NCI-H1694 (cell line): ENCODE results near the gene CASP7.

ENCODE experiments used
- DNase-seq: peaks from one replicate; lab custom pipeline; 2025; lab: John Stamatoyannopoulos, UW

Gene CASP7

GRCh38 chr10:113666682-113667252 lies 12.9 kb upstream of the CASP7 start:
- no peak for DNase-seq

- no peak for DNase-seq
Observed at GRCh38 chr10:113680190-113681111, 739 bp downstream of the CASP7 start.

GRCh38 chr10:113681533-113682470 lies 2.1 kb downstream of the CASP7 start:
- DNase-seq = no peak

DNA sequence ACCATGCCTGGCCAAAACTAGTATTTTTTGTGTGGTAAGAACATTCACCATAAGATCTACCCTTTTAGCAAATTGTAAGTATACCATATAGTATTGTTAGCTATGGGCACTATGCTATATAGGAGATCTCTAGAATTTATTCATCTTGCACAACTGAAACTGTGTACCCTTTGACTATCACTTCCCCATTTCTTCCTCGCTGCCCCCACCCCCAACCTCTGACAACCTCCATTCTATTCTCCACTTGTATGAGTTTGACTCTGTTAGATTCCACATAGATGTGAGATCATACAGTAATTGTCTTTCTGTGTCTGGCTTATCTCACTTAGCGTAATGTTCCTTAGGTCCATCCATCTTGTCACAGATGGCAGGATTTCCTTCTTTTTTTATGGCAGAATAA lies 3.6 kb downstream of the CASP7 start:
- DNase-seq = no peak

DNA sequence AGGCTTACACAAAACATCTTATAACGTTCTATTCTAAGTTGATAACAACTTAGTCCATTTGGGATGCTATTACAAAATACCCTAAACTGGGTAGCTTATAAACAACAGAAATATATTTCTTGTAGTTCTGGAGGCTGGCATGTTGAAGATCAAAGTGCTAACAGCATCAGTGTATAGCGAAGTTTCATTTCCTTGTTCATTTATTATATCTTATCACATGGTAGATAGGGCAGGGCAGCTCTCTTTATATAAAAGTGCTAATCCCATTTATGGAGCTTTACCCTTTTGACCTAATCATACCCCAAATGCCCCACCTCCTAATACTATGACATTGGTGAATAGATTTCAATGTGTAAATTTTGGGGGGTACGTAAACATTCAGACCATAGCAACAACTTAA lies 6.3 kb downstream of the CASP7 start:
- no peak for DNase-seq

DNA sequence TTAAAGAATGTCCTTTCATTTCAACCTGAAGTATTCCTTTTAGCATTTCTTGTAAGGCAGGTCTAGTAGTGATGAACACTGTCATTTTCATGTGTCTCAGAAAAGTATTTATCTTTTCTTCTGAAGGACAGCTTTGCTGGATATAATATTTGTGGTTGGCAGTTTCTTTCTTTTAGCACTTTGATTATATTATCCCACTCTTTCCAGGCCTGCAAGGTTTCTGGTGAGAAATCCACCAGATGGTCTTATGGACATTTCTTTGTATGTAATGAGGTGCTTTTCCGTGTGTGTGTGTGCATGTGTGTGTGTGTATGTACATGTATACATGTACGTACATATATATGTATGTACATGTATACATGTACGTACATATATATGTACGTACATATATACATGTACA lies 7.3 kb downstream of the CASP7 start:
- no peak for DNase-seq

- DNase-seq = no peak
Observed at GRCh38 chr10:113689057-113689456, 9.3 kb downstream of the CASP7 start.

- no peak for DNase-seq
Observed at GRCh38 chr10:113689574-113689973, 9.9 kb downstream of the CASP7 start.

GRCh38 chr10:113690749-113691148 lies 11.0 kb downstream of the CASP7 start:
- DNase-seq = no peak

GRCh38 chr10:113691381-113691780 lies 11.7 kb downstream of the CASP7 start:
- no peak for DNase-seq

- DNase-seq = no peak
Observed at GRCh38 chr10:113692271-113692670, 12.6 kb downstream of the CASP7 start.

GRCh38 chr10:113693348-113693747 lies 13.6 kb downstream of the CASP7 start:
- no peak for DNase-seq

GRCh38 chr10:113695691-113696090 lies 16.0 kb downstream of the CASP7 start:
- DNase-seq = no peak

DNA sequence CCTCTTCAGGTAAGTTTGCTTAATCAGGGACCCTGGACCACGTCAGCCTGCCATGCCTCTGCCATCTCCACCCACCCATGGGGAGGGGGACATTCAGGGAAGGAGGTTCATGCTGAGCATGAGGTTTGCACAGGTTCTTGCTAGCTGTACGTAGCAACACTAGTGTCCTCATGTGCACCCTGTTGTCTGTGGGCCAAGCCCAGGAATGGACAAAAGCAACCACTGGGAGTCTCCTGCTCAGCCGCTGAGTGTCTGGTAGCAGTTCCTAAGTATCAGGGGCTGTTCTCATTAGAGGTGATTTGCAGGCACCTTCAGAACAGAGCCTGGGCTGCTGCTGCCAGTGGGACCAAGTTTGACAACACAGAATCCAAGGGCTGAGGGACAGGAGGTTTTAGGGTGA lies 17.9 kb downstream of the CASP7 start:
- DNase-seq = no peak

DNA sequence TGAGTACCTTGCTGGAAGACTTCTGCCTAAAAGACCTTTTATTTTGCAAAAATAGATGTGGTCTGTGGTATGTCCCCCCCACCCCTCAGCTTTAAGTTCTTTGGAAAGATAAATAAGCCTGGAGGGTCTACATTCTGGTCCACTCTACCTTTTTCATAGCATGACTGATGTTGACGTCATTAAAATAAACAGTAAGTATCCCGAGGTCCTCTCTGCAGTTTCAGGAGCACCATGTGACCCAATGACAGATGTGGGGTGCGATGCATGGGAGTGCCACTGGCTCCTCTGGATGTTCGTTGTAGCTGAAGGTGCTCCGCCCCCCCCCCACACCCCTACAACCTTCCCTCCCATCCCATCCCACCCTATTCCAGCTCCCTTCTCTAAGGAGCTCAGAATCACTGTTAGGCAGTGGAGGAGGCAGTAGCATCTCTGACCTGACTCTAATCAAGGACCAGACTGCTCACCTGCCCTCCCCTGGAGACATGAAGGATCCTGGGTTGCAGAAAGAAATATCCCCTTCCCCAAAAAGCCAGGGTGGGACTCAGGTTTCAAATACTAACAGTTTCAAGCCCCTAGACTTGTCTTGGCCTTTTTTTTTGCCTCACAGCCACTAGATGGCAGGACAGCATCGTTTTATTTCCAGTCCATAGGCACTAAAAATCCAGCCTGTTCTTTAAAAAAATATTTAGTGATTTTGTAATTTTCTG lies 25.1 kb downstream of the CASP7 start:
- DNase-seq = peak; percentile 2

DNA sequence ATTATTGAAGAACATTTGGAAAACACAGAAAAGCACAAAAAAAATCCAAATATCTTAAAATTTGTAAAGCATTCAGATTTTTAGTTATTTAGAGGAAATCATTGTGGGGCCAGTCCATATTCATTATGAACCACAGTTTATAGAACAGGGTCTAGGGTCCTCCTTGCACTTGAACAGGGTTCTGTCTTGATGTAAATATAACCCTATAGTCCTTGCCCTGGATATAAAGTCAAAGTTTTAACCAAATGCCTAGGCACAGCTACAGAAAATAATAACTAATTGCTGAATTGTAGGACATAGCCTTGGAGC lies 25.6 kb downstream of the CASP7 start:
- no peak for DNase-seq

- no peak for DNase-seq
Observed at GRCh38 chr10:113706623-113707022, 26.9 kb downstream of the CASP7 start.

GRCh38 chr10:113708640-113709039 lies 28.9 kb downstream of the CASP7 start:
- no peak for DNase-seq

DNA sequence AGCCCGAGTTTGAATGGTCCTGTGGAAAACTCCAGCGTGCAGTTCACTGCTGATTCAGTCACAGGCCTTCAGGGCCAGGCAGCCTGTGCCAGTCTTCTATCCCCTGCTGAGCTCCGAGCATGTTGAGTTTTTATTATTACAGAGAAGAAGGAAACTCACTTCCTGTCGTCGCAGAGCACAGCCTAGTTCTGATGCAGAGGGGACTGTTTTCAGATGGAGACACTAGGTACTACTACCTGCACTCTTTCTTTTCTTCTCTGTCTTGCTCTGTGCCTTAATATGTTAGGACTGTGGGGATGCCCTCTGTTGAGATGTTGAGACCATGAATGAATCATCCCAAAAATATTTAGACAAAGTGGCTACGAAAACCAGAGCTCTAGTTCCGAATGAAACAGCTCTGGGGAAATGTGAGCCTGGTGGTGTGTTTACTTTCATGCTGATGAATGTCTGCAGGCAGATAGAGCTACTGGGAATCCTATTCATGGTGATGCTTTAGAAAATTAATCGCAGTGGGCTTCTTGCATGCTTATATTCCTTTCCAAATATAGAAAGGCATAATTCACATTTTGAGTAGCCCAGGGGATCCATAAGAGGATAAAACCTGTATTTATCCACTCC lies 29.6 kb downstream of the CASP7 start:
- DNase-seq = no peak

GRCh38 chr10:113711142-113711541 lies 31.4 kb downstream of the CASP7 start:
- no peak for DNase-seq

GRCh38 chr10:113712024-113712423 lies 32.3 kb downstream of the CASP7 start:
- DNase-seq = no peak
